Loucy (cell line): ENCODE results near the gene DNAH6.

Experiments used
- CTCF ChIP-seq: fragments of 200-600 bp; sonication (generic); conservative IDR thresholded peaks from 2 replicates; pipeline ENCODE4 v1.5.1; 2014; ENCODE audit warnings: mild to moderate bottlenecking, antibody characterized with exemption, low read length
- EZH2phosphoT487 ChIP-seq: fragments of 200-600 bp; IDR thresholded peaks from 2 replicates; pipeline ENCODE4 v1.6.1; 2018; ENCODE audit warnings: antibody characterized with exemption, mild to moderate bottlenecking, moderate library complexity, borderline replicate concordance

GRCh38 chr2:84862006-84862405, 345.7 kb downstream of the DNAH6 start:
- TF ChIP-seq EZH2phosphoT487 (no peak), CTCF (no peak)
